HG03442 (cell line): Measurements from ENCODE around the gene PPP2R2D.

ENCODE experiments used
- ATAC-seq: cut with Tn5 transposase; IDR thresholded peaks from one replicate; pipeline ENCODE4 v1.9.1; 2021; ENCODE audit warnings: mild to moderate bottlenecking, moderate library complexity; ENCODE audit not compliant: unreplicated experiment

The PPP2R2D gene

GRCh38 chr10:131900350-131901152 lies at the start of gene PPP2R2D:
Gene PPP2R2D (plus strand): TSS chr10:131901008. CDS start chr10:131901149, 141 bp downstream.
- peak; percentile 85 for ATAC-seq

- ATAC-seq: no peak
Observed at GRCh38 chr10:131851346-131851745, 49.5 kb upstream of the PPP2R2D start.

GRCh38 chr10:131852176-131852822 lies 48.5 kb upstream of the PPP2R2D start:
- ATAC-seq: no peak

- no peak for ATAC-seq
Observed at GRCh38 chr10:131852823-131853609, 47.8 kb upstream of the PPP2R2D start.

- ATAC-seq: no peak
Observed at GRCh38 chr10:131853610-131853964, 47.2 kb upstream of the PPP2R2D start.

GRCh38 chr10:131854579-131855335 lies 46.1 kb upstream of the PPP2R2D start:
- ATAC-seq: no peak

- no peak for ATAC-seq
Observed at GRCh38 chr10:131855461-131856401, 45.1 kb upstream of the PPP2R2D start.

- ATAC-seq: no peak
Observed at GRCh38 chr10:131856441-131857094, 44.2 kb upstream of the PPP2R2D start.

GRCh38 chr10:131857156-131858117 lies 43.4 kb upstream of the PPP2R2D start:
- ATAC-seq: no peak

- no peak for ATAC-seq
Observed at GRCh38 chr10:131858118-131858515, 42.7 kb upstream of the PPP2R2D start.

GRCh38 chr10:131858583-131859340 lies 42.0 kb upstream of the PPP2R2D start:
- ATAC-seq: no peak

- no peak for ATAC-seq
Observed at GRCh38 chr10:131859341-131860020, 41.3 kb upstream of the PPP2R2D start.

- no peak for ATAC-seq
Observed at GRCh38 chr10:131860311-131860710, 40.5 kb upstream of the PPP2R2D start.

GRCh38 chr10:131860806-131861440 lies 39.9 kb upstream of the PPP2R2D start:
- no peak for ATAC-seq

GRCh38 chr10:131862548-131862947 lies 38.3 kb upstream of the PPP2R2D start:
- no peak for ATAC-seq

GRCh38 chr10:131865223-131865917 lies 35.4 kb upstream of the PPP2R2D start:
- ATAC-seq: no peak
